Keratinocyte (primary cell): ENCODE measurements around the gene CPVL. TPM values are rescaled to one million over a fixed set of nuclear protein-coding genes. Genes with fewer than 3 reads are reported as not detected.

ENCODE experiments used
- DNase-seq: peaks from one replicate; pipeline ENCODE4 v3.0.0-alpha.2; 2011; ENCODE audit warnings: low read depth, missing footprints, low spot score
- FAIRE-seq: peaks from 2 replicates; lab custom pipeline; 2011; peaks lifted over from hg19 to GRCh38; lab: Jason Lieb, UNC
- H2AFZ ChIP-seq: 2 replicates; pipeline ENCODE4 v1.6.0; 2012; ENCODE audit warnings: low read length, control low read depth, inconsistent platforms; ENCODE audit not compliant: control insufficient read depth
- H3K27ac ChIP-seq: 2 replicates; pipeline ENCODE4 v1.5.1; 2011; ENCODE audit warnings: low read length; ENCODE audit not compliant: control insufficient read depth, insufficient read depth
- H3K27me3 ChIP-seq: 3 replicates; pipeline ENCODE4 v1.6.0; 2011; ENCODE audit warnings: low read length; ENCODE audit not compliant: control insufficient read depth, insufficient read depth; ENCODE audit errors: extremely low read depth
- H3K36me3 ChIP-seq, 2 experiments: 2 replicates in 1 of 2; 3 replicates in 1 of 2; pipeline ENCODE4 v1.5.1; 2011; ENCODE audit warnings: low read length in 2 of 2, mild to moderate bottlenecking in 1 of 2; ENCODE audit not compliant: control insufficient read depth in 2 of 2, insufficient read depth in 2 of 2; ENCODE audit errors: extremely low read depth in 1 of 2
- H3K4me1 ChIP-seq: 3 replicates; pipeline ENCODE4 v1.5.1; 2011; ENCODE audit warnings: low read length; ENCODE audit not compliant: control insufficient read depth, insufficient read depth; ENCODE audit errors: extremely low read depth
- H3K4me2 ChIP-seq: 3 replicates; pipeline ENCODE4 v1.6.0; 2011; ENCODE audit warnings: low read depth, low read length; ENCODE audit not compliant: control insufficient read depth, insufficient read depth; ENCODE audit errors: extremely low read depth
- H3K4me3 ChIP-seq, 3 experiments: fragments of 200-600 bp in 1 of 3; sonication (generic) in 1 of 3; 2 replicates in 2 of 3; 3 replicates in 1 of 3; pipeline ENCODE4 v1.5.1; 2011 to 2016; ENCODE audit warnings: low read length in 3 of 3, mild to moderate bottlenecking in 3 of 3, control low read depth in 2 of 3, inconsistent platforms in 1 of 3, low read depth in 1 of 3, mixed read lengths in 1 of 3, mixed run types in 1 of 3, moderate library complexity in 1 of 3; ENCODE audit not compliant: control insufficient read depth in 2 of 3, insufficient read depth in 2 of 3; ENCODE audit errors: extremely low read depth in 1 of 3
- H3K79me2 ChIP-seq: 2 replicates; pipeline ENCODE4 v1.6.0; 2012; ENCODE audit warnings: low read length; ENCODE audit not compliant: control insufficient read depth, insufficient read depth
- H3K9ac ChIP-seq: 3 replicates; pipeline ENCODE4 v1.6.0; 2011; ENCODE audit warnings: low read length; ENCODE audit not compliant: control insufficient read depth, insufficient read depth; ENCODE audit errors: extremely low read depth
- H3K9me1 ChIP-seq: 3 replicates; pipeline ENCODE4 v1.6.0; 2011; ENCODE audit warnings: low read length; ENCODE audit not compliant: control insufficient read depth, insufficient read depth; ENCODE audit errors: extremely low read depth
- H3K9me3 ChIP-seq: 2 replicates; pipeline ENCODE4 v1.5.1; 2012; ENCODE audit warnings: low read depth, low read length; ENCODE audit not compliant: control insufficient read depth
- H4K20me1 ChIP-seq: 3 replicates; pipeline ENCODE4 v1.6.0; 2011; ENCODE audit warnings: low read length; ENCODE audit not compliant: control insufficient read depth, insufficient read depth; ENCODE audit errors: extremely low read depth
- EZH2 ChIP-seq: IDR thresholded peaks from one replicate; pipeline ENCODE4 v1.6.1; 2012; ENCODE audit warnings: inconsistent platforms, mild to moderate bottlenecking, low read length, moderate library complexity
- dilution Hi-C: fragments of 300-500 bp; cut with MboI; formaldehyde crosslinking; loops from one replicate; pipeline ENCODE4 v1.7.0; 2020; ENCODE audit warnings: low sequenced_read_pairs; ENCODE audit not compliant: extremely low pct_ligation_motif_present
- polyA plus RNA-seq, 5 experiments: library from polyadenylated mRNA; depleted of rRNA in 3 of 5; stranded (reverse) in 3 of 5; stranded (forward) in 1 of 5; unstranded in 1 of 5; fragments of >200 nt; gene quantifications; 1 replicate in 1 of 5; 2 replicates in 3 of 5; 3 replicates in 1 of 5; pipeline versions ENCODE4 v1.2.1 to v1.2.3, GENCODE V29; 2011 to 2012; ENCODE audit warnings: missing spikeins in 2 of 5, low read depth in 1 of 5, low replicate concordance in 1 of 5
- TF ChIP-seq, protein P1 (sequence below), 3 experiments: IDR thresholded peaks in 1 of 3; conservative IDR thresholded peaks in 1 of 3; optimal IDR thresholded peaks in 1 of 3; 2 replicates in 2 of 3; 3 replicates in 1 of 3; pipeline versions ENCODE3 to v1.5.1; 2011; ENCODE audit warnings: low read length in 3 of 3, mild to moderate bottlenecking in 3 of 3, moderate library complexity in 2 of 3, control low read depth in 1 of 3, inconsistent platforms in 1 of 3; ENCODE audit not compliant: insufficient read depth in 2 of 3; ENCODE audit errors: extremely low read depth in 1 of 3

Gene CPVL
- polyA plus RNA-seq, 1 donor (not counting 4 experiments of a cell fraction or from before 2014, with no cell fraction given): 9.8 TPM

GRCh38 chr7:28957064-28957750 lies 189.1 kb downstream of the CPVL start:
- TF ChIP-seq, protein P1, sequence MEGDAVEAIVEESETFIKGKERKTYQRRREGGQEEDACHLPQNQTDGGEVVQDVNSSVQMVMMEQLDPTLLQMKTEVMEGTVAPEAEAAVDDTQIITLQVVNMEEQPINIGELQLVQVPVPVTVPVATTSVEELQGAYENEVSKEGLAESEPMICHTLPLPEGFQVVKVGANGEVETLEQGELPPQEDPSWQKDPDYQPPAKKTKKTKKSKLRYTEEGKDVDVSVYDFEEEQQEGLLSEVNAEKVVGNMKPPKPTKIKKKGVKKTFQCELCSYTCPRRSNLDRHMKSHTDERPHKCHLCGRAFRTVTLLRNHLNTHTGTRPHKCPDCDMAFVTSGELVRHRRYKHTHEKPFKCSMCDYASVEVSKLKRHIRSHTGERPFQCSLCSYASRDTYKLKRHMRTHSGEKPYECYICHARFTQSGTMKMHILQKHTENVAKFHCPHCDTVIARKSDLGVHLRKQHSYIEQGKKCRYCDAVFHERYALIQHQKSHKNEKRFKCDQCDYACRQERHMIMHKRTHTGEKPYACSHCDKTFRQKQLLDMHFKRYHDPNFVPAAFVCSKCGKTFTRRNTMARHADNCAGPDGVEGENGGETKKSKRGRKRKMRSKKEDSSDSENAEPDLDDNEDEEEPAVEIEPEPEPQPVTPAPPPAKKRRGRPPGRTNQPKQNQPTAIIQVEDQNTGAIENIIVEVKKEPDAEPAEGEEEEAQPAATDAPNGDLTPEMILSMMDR (optimal IDR thresholded peaks at IDR 0.05 in 1 of 3, IDR thresholded peaks at IDR 0.05 in 1 of 3, conservative IDR thresholded peaks at IDR 0.05 in 1 of 3; ENCODE audit: extremely low read depth in 1 of 3, insufficient read depth in 2 of 3, low read length in 3 of 3): peak in 1 of 3 experiments; percentile 3
- peak; percentile 74 for TF ChIP-seq EZH2
- peaks cover 38% of the 10 kb centered on the region for H3K27me3 ChIP-seq
- no peaks in the 10 kb centered on the region for H4K20me1 ChIP-seq
- no peak overlapping the region for H3K27ac ChIP-seq
- peaks cover 20% of the 10 kb centered on the region for H3K4me1 ChIP-seq
- no peak for FAIRE-seq
- H3K79me2 ChIP-seq: no peaks in the 10 kb centered on the region
- H3K4me3 ChIP-seq: peak overlapping the region; percentile 40 to 49 (median 49)
- peak overlapping the region; percentile 81 for H2AFZ ChIP-seq
- DNase-seq: no peak
- H3K9ac ChIP-seq: no peak overlapping the region
- H3K4me2 ChIP-seq: peak overlapping the region; percentile 75
- H3K9me3 ChIP-seq: no peaks in the 10 kb centered on the region
- no peaks in the 10 kb centered on the region for H3K9me1 ChIP-seq
- dilution Hi-C loops: no loop called here
- no peaks in the 10 kb centered on the region for H3K36me3 ChIP-seq

- dilution Hi-C loops: no loop called here
- no peak for FAIRE-seq
- Histone ChIP-seq H3K79me2 (no peaks in the 10 kb centered on the region), H2AFZ (peak overlapping the region; percentile 81), H3K9me1 (no peaks in the 10 kb centered on the region), H3K4me2 (peak overlapping the region; percentile 75), H3K36me3 (no peaks in the 10 kb centered on the region), H3K27me3 (peaks cover 38% of the 10 kb centered on the region), H3K9ac (no peak overlapping the region), H3K4me1 (peaks cover 20% of the 10 kb centered on the region), H3K4me3 (peak overlapping the region; percentile 40 to 49 (median 49)), H4K20me1 (no peaks in the 10 kb centered on the region), H3K27ac (no peak overlapping the region), H3K9me3 (no peaks in the 10 kb centered on the region)
- TF ChIP-seq, protein P1 (optimal IDR thresholded peaks at IDR 0.05 in 1 of 3, IDR thresholded peaks at IDR 0.05 in 1 of 3, conservative IDR thresholded peaks at IDR 0.05 in 1 of 3; ENCODE audit: extremely low read depth in 1 of 3, insufficient read depth in 2 of 3, low read length in 3 of 3): peak; percentile 37 to 75 (median 61)
- TF ChIP-seq EZH2: no peak
- DNase-seq: no peak
Measured at GRCh38 chr7:28956608-28957063, 189.7 kb downstream of the CPVL start.
